Measurements from ENCODE around the gene PRDM15. TPM values are rescaled to one million over a fixed set of nuclear protein-coding genes. Genes with fewer than 3 reads are reported as not detected.

Gene PRDM15
- total and polyA plus RNA-seq, 2 experiments from 2014 or later: 2.3 to 6.4 TPM

DNA sequence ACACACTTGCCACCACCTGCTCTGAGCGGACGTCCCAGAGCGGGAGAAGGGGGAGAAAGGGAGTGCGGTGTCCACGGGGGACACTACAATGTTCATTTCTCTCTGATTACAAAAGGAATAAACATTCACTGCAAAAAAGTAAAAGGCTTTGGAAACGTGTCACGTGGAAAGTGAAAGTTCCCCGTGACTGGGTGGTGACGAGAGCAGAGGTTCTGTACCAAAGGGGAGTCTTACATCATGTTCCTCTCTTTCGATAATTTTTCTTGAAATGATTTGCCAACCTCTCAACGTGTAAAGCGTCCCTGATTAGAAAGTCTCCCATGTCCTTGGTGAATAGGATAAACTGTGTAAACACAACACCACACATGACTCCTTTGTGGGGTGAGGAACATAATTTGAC lies 22.0 kb upstream of the PRDM15 start:
- no peak for DNase-seq (ENCODE audit: low read depth in 1 of 2, low spot score in 1 of 2)
- H3K27me3 ChIP-seq: no peaks in the 10 kb centered on the region
- H3K9me3 ChIP-seq (ENCODE audit: low read depth): no peaks in the 10 kb centered on the region
- TF ChIP-seq, protein P1, sequence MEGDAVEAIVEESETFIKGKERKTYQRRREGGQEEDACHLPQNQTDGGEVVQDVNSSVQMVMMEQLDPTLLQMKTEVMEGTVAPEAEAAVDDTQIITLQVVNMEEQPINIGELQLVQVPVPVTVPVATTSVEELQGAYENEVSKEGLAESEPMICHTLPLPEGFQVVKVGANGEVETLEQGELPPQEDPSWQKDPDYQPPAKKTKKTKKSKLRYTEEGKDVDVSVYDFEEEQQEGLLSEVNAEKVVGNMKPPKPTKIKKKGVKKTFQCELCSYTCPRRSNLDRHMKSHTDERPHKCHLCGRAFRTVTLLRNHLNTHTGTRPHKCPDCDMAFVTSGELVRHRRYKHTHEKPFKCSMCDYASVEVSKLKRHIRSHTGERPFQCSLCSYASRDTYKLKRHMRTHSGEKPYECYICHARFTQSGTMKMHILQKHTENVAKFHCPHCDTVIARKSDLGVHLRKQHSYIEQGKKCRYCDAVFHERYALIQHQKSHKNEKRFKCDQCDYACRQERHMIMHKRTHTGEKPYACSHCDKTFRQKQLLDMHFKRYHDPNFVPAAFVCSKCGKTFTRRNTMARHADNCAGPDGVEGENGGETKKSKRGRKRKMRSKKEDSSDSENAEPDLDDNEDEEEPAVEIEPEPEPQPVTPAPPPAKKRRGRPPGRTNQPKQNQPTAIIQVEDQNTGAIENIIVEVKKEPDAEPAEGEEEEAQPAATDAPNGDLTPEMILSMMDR (IDR thresholded peaks at IDR 0.05; ENCODE audit: low read depth, low read length): no peak
- H3K36me3 ChIP-seq: no peaks in the 10 kb centered on the region
- no peak overlapping the region for H3K4me3 ChIP-seq
- H3K4me1 ChIP-seq (ENCODE audit: low read depth): no peaks in the 10 kb centered on the region
- no peak overlapping the region for H3K27ac ChIP-seq

DNA sequence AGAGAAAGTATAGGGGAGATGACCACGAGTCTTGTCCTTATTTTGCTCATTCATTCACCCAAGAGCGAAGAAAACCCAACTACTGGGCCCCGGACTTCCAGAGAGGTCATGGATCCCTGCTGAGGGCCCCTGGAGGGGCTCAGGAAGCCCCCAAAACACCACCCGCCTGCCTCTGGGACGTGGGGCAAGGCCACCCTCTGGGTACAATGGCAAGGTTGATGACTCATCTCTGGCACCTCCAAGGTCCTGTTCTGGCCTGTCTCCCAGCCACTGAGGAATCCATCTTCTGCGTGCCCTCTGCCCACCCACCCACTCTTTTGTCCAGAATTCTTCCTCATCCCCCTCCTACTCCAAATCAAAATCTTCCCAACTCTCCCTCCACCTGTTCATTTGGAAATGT lies 21.3 kb upstream of the PRDM15 start:
- DNase-seq (ENCODE audit: low read depth in 1 of 2, low spot score in 1 of 2): no peak
- Histone ChIP-seq H3K27ac (no peak overlapping the region), H3K27me3 (no peaks in the 10 kb centered on the region), H3K4me1 (ENCODE audit: low read depth) (no peaks in the 10 kb centered on the region), H3K9me3 (ENCODE audit: low read depth) (no peaks in the 10 kb centered on the region), H3K4me3 (no peak overlapping the region), H3K36me3 (no peaks in the 10 kb centered on the region)
- TF ChIP-seq, protein P1 (IDR thresholded peaks at IDR 0.05; ENCODE audit: low read depth, low read length): no peak

DNA sequence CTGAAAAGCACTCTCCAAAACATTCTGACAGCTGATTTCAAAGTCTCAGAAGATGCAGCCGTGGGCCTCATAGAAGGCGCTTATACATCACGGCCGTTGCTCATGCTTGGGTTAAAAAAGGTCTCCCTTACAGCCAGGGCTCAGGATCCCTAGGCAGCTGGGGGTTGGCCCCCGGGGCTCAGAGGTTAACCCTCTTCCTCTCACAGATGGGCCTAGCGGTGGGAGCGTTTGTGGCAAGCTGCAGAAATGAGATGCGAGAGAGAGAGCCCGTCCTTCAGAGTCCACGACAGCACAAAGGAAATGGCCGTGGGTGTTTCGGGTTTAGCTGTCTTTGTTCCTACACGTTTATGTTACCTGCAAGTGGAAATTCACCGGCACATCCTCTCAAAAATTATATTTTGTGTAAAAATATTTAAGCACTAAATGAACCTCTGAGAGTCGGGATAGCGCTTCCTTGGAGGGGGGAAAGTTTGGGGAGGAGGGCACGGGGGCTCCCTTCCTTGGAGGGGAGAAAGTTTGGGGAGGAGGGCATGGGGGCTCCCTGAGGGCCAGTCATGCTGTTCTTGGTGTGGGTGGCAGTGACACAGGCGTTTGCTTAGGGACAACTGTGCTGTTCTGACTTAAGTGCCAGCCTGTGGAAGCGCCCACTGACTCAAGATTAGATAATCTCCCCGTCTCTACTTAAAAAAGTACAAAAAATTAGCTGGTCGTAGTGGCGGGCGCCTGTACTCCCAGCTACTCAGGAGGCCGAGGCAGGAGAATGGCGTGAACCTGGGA lies 20.5 kb upstream of the PRDM15 start:
- H3K36me3 ChIP-seq: no peaks in the 10 kb centered on the region
- no peak overlapping the region for H3K4me3 ChIP-seq
- DNase-seq (ENCODE audit: low read depth in 1 of 2, low spot score in 1 of 2): no peak
- TF ChIP-seq, protein P1 (IDR thresholded peaks at IDR 0.05; ENCODE audit: low read depth, low read length): no peak
- no peak overlapping the region for H3K27ac ChIP-seq
- H3K4me1 ChIP-seq (ENCODE audit: low read depth): no peaks in the 10 kb centered on the region
- no peaks in the 10 kb centered on the region for H3K9me3 ChIP-seq (ENCODE audit: low read depth)
- H3K27me3 ChIP-seq: no peaks in the 10 kb centered on the region

DNA sequence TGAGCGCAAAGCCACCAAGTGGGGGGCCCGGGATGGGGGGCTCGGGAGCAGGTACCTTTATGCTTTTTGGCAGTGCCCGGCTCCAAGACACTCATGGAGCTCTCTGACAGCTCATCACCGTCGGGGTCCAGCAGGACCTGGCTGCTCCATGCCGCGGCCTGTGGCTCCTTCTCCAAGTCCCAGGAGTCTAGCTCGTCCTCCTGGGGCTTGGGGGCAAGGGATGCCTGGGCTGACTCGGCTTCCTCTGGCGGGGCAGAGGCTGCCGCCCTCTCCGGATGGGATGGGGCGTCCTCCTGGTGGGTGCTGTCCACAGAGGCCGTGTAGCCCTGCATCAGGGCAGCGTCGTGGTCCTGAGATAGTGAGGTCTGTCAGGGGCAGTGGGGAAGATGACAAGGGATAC lies 19.9 kb upstream of the PRDM15 start:
- H3K27ac ChIP-seq: no peak overlapping the region
- H3K9me3 ChIP-seq (ENCODE audit: low read depth): no peaks in the 10 kb centered on the region
- DNase-seq (ENCODE audit: low read depth in 1 of 2, low spot score in 1 of 2): no peak
- H3K4me1 ChIP-seq (ENCODE audit: low read depth): no peaks in the 10 kb centered on the region
- H3K36me3 ChIP-seq: no peaks in the 10 kb centered on the region
- no peaks in the 10 kb centered on the region for H3K27me3 ChIP-seq
- TF ChIP-seq, protein P1 (IDR thresholded peaks at IDR 0.05; ENCODE audit: low read depth, low read length): no peak
- no peak overlapping the region for H3K4me3 ChIP-seq

DNA sequence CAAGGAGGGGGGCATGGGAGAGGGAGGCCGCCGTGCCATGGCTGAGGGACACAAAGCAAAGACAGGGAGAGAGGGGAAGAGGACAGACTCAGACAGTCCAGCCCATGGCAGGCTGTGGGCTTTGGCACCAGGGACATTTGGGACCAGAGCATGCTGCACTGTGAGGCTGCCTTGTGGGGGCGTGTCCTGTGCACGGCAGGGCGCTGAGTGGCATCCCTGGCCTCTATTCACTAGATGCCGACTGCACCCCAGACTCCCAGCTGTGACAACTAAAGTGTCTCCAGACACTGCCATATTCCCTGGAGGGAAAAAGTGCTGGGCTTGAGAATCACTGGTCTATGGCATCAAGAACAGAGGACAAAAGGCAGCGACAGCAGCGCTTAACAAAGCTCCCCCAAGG lies 18.6 kb upstream of the PRDM15 start:
- H3K4me3 ChIP-seq: no peak overlapping the region
- no peak for DNase-seq (ENCODE audit: low read depth in 1 of 2, low spot score in 1 of 2)
- TF ChIP-seq, protein P1 (IDR thresholded peaks at IDR 0.05; ENCODE audit: low read depth, low read length): no peak
- no peaks in the 10 kb centered on the region for H3K9me3 ChIP-seq (ENCODE audit: low read depth)
- H3K4me1 ChIP-seq (ENCODE audit: low read depth): no peaks in the 10 kb centered on the region
- no peaks in the 10 kb centered on the region for H3K27me3 ChIP-seq
- H3K27ac ChIP-seq: no peak overlapping the region
- H3K36me3 ChIP-seq: no peaks in the 10 kb centered on the region

All from cardiac muscle cell (in vitro differentiated cells and primary cell).